Measurements from ENCODE around the gene ABCC1. TPM values are rescaled to one million over a fixed set of nuclear protein-coding genes. Genes with fewer than 3 reads are reported as not detected.

Gene ABCC1
- total and polyA plus RNA-seq, 2 of the 4 experiments (the other 2 are of a cell fraction): 39.4 to 66.0 TPM

DNA sequence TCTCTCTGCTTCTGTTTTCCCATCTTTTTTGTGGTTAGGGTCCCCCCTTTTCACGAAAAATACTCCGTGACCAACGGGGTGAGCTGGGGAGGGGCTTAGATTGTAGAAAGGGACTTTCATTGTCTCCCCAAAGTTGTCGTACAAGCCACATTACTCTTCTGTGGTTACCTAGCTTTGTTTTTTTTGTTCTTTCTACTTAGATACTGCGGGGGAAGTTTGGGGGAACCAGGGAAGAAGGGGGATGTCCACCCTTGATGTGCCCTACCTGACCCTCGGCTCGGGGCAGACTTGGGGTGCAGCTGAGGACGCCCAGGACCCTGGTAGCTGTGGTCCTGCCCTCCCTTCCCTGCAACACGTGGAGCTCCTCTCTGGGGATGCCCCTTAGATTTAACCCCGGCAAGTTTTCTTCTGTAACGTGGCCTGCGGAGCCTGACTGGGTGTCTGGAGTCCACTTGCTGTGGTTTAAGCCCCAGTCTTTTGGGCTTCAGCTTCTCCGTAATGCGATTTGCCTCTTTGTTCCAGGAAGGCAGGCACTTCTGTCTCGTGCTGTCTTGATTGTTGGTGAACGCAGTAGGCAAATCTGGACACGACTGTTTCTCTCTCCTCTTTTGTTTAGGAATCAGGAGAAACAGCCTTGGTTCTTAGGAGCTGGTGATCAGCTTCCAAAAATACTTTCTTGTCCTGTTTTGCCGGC, 892 bp downstream of the ABCC1 start:
- peak overlapping the region; percentile 89 for H3K18ac ChIP-seq (ENCODE audit: low read depth, low read length)
- BruUV-seq (replicated peaks): TSS peak; percentile 20
- no peak for ATAC-seq (ENCODE audit: low read depth)
- peak overlapping the region; percentile 82 for H3K4me3 ChIP-seq (ENCODE audit: insufficient read depth, low read depth, low read length)
- peak overlapping the region; percentile 13; the same call in 1 of the 3 replicates for H2BK15ac ChIP-seq (ENCODE audit: low read depth, low read length)
- H4K8ac ChIP-seq (ENCODE audit: low read depth in 2 of 2, low read length in 2 of 2): peak overlapping the region; percentile 36 to 83
- H4K5ac ChIP-seq (ENCODE audit: low read depth, low read length): peak overlapping the region; percentile 72
- TF ChIP-seq RAD21 (IDR thresholded peaks at IDR 0.05; ENCODE audit: low read length) (0 out of 2 replicates have a peak, but pooled peaks have one; percentile 7), BHLHE40 (IDR thresholded peaks at IDR 0.05; ENCODE audit: low read depth, low read length) (0 out of 2 replicates have a peak, but pooled peaks have one; percentile 26), MXI1 (IDR thresholded peaks at IDR 0.05; ENCODE audit: borderline replicate concordance, low read depth, low read length) (peak; percentile 94), SMC3 (IDR thresholded peaks at IDR 0.05; ENCODE audit: low read depth, low read length) (peak; percentile 5; the same call in 1 of the 2 replicates), CEBPB (IDR thresholded peaks at IDR 0.05; ENCODE audit: low read depth, low read length) (no peak), MAZ (IDR thresholded peaks at IDR 0.05; ENCODE audit: borderline replicate concordance, low read depth, low read length) (no peak), NFE2L2 (IDR thresholded peaks at IDR 0.05; ENCODE audit: low read depth, low read length) (no peak), RFX5 (IDR thresholded peaks at IDR 0.05; ENCODE audit: low read depth, low read length) (no peak), FOS (IDR thresholded peaks at IDR 0.05; ENCODE audit: low read depth, low read length) (no peak)
- TF ChIP-seq, protein P1, sequence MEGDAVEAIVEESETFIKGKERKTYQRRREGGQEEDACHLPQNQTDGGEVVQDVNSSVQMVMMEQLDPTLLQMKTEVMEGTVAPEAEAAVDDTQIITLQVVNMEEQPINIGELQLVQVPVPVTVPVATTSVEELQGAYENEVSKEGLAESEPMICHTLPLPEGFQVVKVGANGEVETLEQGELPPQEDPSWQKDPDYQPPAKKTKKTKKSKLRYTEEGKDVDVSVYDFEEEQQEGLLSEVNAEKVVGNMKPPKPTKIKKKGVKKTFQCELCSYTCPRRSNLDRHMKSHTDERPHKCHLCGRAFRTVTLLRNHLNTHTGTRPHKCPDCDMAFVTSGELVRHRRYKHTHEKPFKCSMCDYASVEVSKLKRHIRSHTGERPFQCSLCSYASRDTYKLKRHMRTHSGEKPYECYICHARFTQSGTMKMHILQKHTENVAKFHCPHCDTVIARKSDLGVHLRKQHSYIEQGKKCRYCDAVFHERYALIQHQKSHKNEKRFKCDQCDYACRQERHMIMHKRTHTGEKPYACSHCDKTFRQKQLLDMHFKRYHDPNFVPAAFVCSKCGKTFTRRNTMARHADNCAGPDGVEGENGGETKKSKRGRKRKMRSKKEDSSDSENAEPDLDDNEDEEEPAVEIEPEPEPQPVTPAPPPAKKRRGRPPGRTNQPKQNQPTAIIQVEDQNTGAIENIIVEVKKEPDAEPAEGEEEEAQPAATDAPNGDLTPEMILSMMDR (conservative IDR thresholded peaks at IDR 0.05; ENCODE audit: low read depth, low read length): no peak
- peak overlapping the region; percentile 98 for H3K23ac ChIP-seq (ENCODE audit: low read depth, low read length)
- WGBS, 2 experiments (ENCODE audit: extremely low coverage in 2 of 2, insufficient read length in 1 of 2): 0% methylated on average over 7 of the region's 18 CpGs; no CpG with 5 or more reads in 1 of the 2 experiments
- peak overlapping the region; percentile 83 for H4K91ac ChIP-seq (ENCODE audit: insufficient read depth, low read depth, low read length)
- peaks cover 4 to 59% of the 10 kb centered on the region in 2 experiments; a peak in 3 of 4 replicates for H3K79me1 ChIP-seq (ENCODE audit: low read depth in 1 of 2, low read length in 2 of 2)
- peak overlapping the region; percentile 98 for H3K14ac ChIP-seq (replicated peaks; ENCODE audit: low read depth, low read length)
- CTCF ChIA-PET: no interaction called here
- peaks cover 35% of the 10 kb centered on the region for H3K4me1 ChIP-seq (ENCODE audit: control insufficient read depth, insufficient read depth, low read length)
- peak overlapping the region; percentile 81 for H3K4me2 ChIP-seq (ENCODE audit: low read depth, low read length)
- POLR2A ChIA-PET (ENCODE audit: unreplicated experiment): interaction anchor here (0.5 to 1.2 kb wide), 2 partner anchors 62 to 74 kb away, joined by 3 read pairs; partner anchors contain the start of gene CEP20
- no peaks in the 10 kb centered on the region for H3K9me3 ChIP-seq (ENCODE audit: control insufficient read depth, insufficient read depth, low read length)
- H2AK9ac ChIP-seq (replicated peaks; ENCODE audit: low read depth, low read length, poor library complexity): peak overlapping the region; percentile 7
- intact Hi-C loops (cut with micrococcal nuclease): loop anchor here (5.0 kb wide), 1 partner anchor 77 kb away; no protein-coding TSS in a partner anchor
- peak overlapping the region; percentile 83 for H3K4ac ChIP-seq (ENCODE audit: low read depth, low read length)
- H3K9ac ChIP-seq (ENCODE audit: low read depth, low read length): peak overlapping the region; percentile 90
- H3K27me3 ChIP-seq (ENCODE audit: control insufficient read depth, insufficient read depth, low read length): no peaks in the 10 kb centered on the region
- peaks cover 15% of the 10 kb centered on the region; the same call in 1 of the 2 replicates for H3K36me3 ChIP-seq (ENCODE audit: control insufficient read depth, insufficient read depth, low read length)
- peak overlapping the region; percentile 73 for H3K56ac ChIP-seq (ENCODE audit: extremely low read depth, insufficient read depth, low read length)
- H3K27ac ChIP-seq (ENCODE audit: insufficient read depth, low read length): peak overlapping the region; percentile 96
- H3K9me1 ChIP-seq (ENCODE audit: insufficient read depth, low read length): peaks cover 41% of the 10 kb centered on the region
- dilution Hi-C loops (cut with HindIII; ENCODE audit: low sequenced_read_pairs, unreplicated experiment): no loop called here
- peak overlapping the region; percentile 84 for H2BK5ac ChIP-seq (ENCODE audit: low read depth, low read length, poor library complexity, severe bottlenecking)
- peak overlapping the region; percentile 86 for H2AFZ ChIP-seq (replicated peaks; ENCODE audit: low read length, poor library complexity)
- H2AK5ac ChIP-seq (ENCODE audit: low read depth, low read length): peak overlapping the region; percentile 93
- peak; percentile 44 for DNase-seq
- peak overlapping the region; percentile 84 for H2BK120ac ChIP-seq (ENCODE audit: low read depth, low read length)
- H4K20me1 ChIP-seq (ENCODE audit: insufficient read depth, low read length): peaks cover 52% of the 10 kb centered on the region
- peak overlapping the region; percentile 19 for H2BK20ac ChIP-seq (ENCODE audit: low read depth, low read length)
- in situ Hi-C loops (cut with MboI; ENCODE audit: low sequenced_read_pairs): no loop called here

All from IMR-90 (cell line).